Fibroblast of the aortic adventitia (primary cell): ENCODE results near the gene AHI1. TPM values are rescaled to one million over a fixed set of nuclear protein-coding genes. Genes with fewer than 3 reads are reported as not detected.
A peak's percentile ranks its signal among the peaks of the same experiment; 100 is the strongest.

ENCODE experiments used
- DNase-seq: peaks from one replicate; pipeline ENCODE4 v3.0.0-alpha.2; 2010; ENCODE audit warnings: low read depth
- H3K4me3 ChIP-seq: 2 replicates; pipeline ENCODE4 v1.5.1; 2011; ENCODE audit warnings: low read depth, mild to moderate bottlenecking, control low read depth, low read length, moderate library complexity
- total RNA-seq: library from RNA; depleted of rRNA; stranded (reverse); fragments of >200 nt; gene quantifications from 2 replicates; pipeline ENCODE4 v1.2.3, GENCODE V29; 2012; ENCODE audit warnings: low replicate concordance
- TF ChIP-seq, protein P1 (sequence below): IDR thresholded peaks from 2 replicates; pipeline ENCODE4 v1.5.1; 2011; ENCODE audit warnings: mild to moderate bottlenecking, low read length, control low read depth, inconsistent platforms; ENCODE audit not compliant: insufficient read depth

AHI1 gene
- total RNA-seq, 1 donor: 33.4 TPM

GRCh38 chr6:135418040-135418760, 79.3 kb downstream of the AHI1 start:
- no peak overlapping the region for H3K4me3 ChIP-seq
- no peak for DNase-seq
- TF ChIP-seq, protein P1, sequence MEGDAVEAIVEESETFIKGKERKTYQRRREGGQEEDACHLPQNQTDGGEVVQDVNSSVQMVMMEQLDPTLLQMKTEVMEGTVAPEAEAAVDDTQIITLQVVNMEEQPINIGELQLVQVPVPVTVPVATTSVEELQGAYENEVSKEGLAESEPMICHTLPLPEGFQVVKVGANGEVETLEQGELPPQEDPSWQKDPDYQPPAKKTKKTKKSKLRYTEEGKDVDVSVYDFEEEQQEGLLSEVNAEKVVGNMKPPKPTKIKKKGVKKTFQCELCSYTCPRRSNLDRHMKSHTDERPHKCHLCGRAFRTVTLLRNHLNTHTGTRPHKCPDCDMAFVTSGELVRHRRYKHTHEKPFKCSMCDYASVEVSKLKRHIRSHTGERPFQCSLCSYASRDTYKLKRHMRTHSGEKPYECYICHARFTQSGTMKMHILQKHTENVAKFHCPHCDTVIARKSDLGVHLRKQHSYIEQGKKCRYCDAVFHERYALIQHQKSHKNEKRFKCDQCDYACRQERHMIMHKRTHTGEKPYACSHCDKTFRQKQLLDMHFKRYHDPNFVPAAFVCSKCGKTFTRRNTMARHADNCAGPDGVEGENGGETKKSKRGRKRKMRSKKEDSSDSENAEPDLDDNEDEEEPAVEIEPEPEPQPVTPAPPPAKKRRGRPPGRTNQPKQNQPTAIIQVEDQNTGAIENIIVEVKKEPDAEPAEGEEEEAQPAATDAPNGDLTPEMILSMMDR: no peak

GRCh38 chr6:135412761-135413160, 84.8 kb downstream of the AHI1 start:
- TF ChIP-seq, protein P1: no peak
- no peak overlapping the region for H3K4me3 ChIP-seq
- peak; percentile 7 for DNase-seq

DNA sequence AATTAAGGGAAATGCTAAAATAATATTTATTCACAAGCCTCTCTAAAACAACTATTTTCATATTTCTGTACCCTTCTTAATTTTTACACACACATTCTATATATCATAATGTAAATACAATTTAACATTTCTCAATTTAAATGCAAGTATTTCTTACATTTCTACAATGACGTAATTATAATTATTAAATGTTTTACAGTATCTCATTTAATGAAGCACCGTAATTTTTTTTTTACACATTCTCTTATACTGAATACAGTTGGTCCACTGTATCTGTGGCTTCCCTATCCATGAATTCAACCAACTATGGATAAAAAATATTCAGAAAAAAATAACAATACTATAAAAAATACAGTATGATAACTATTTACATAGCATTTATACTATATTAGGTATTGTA, 85.7 kb downstream of the AHI1 start:
- no peak for DNase-seq
- no peak overlapping the region for H3K4me3 ChIP-seq
- TF ChIP-seq, protein P1: no peak

DNA sequence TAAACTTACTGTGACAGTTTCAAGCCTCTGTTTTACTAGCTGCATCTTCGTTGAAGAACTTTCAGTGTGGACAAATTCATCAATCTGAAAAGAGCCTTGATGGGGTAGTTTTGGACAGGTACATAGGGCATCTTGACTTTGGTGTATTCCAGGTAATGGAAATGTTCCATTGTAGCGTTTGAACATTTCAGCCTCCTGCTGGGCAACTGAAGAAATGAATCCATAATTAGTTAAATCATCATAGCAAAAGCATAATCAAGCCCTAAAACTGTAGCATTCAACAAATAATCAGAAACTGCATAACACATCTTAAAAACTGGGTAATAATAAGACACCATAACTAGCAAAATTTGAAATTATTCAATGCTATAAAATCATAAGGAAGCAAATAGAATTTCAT, 86.2 kb downstream of the AHI1 start:
- DNase-seq: no peak
- no peak overlapping the region for H3K4me3 ChIP-seq
- TF ChIP-seq, protein P1: peak; percentile 32

GRCh38 chr6:135410856-135411255, 86.7 kb downstream of the AHI1 start:
- H3K4me3 ChIP-seq: no peak overlapping the region
- TF ChIP-seq, protein P1: no peak
- no peak for DNase-seq

DNA sequence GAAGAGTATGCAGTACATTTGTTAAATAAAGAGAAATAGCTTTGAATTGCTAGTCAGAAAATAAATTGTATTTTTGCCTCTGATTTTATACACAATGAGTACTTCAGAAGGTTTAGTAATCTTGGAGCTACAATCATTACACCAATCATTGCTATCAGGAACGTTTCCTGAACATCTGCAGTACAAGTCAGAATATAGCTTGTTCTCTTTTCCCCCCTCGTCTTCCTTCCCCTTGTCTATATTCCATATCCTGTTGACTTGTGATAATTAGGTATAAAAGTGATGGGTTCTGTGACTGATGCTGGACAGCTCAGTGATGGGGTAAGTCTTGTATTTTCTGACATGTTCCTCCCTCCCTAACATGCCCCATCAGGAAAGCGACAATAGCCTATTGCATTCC, 94.0 kb downstream of the AHI1 start:
- no peak overlapping the region for H3K4me3 ChIP-seq
- no peak for DNase-seq
- TF ChIP-seq, protein P1: no peak

DNA sequence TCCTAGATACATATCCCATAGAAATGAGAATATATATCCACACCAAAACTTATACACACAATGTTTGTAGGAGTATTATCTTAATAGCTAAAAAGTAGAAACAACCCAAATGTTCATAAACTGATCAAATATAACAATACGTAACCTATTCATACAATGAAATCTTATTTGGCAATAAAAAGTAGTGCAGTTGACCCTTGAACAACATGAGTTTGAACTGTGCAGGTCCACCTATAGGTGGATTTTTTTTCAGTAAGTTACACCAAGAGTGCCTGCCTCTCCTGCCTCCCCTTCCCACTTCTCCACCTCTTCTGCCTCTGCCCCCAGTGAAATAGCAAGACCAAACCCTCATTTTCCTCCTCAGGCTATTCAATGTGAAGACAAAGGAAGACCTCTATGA, 95.2 kb downstream of the AHI1 start:
- H3K4me3 ChIP-seq: no peak overlapping the region
- no peak for DNase-seq
- TF ChIP-seq, protein P1: no peak
